HG03521 (cell line): ENCODE data around the gene SDC1.

Experiments used
- ATAC-seq: cut with Tn5 transposase; IDR thresholded peaks from one replicate; pipeline ENCODE4 v1.9.1; 2021; ENCODE audit warnings: mild to moderate bottlenecking, moderate library complexity; ENCODE audit not compliant: unreplicated experiment

Gene SDC1

GRCh38 chr2:20186855-20187187 is 38.1 kb downstream of the SDC1 start:
- ATAC-seq, result no peak

- no peak for ATAC-seq
Measured at GRCh38 chr2:20186078-20186854, 38.7 kb downstream of the SDC1 start.

- no peak for ATAC-seq
Measured at GRCh38 chr2:20185176-20186022, 39.5 kb downstream of the SDC1 start.

GRCh38 chr2:20184067-20184938 is 40.6 kb downstream of the SDC1 start:
- ATAC-seq, result no peak

- ATAC-seq, result no peak
Measured at GRCh38 chr2:20183373-20183772, 41.6 kb downstream of the SDC1 start.

- ATAC-seq, result no peak
Measured at GRCh38 chr2:20182241-20182931, 42.5 kb downstream of the SDC1 start.

GRCh38 chr2:20181761-20182160 is 43.2 kb downstream of the SDC1 start:
- ATAC-seq, result no peak

- no peak for ATAC-seq
Measured at GRCh38 chr2:20180676-20181648, 44.0 kb downstream of the SDC1 start.

- no peak for ATAC-seq
Measured at GRCh38 chr2:20179755-20180594, 45.0 kb downstream of the SDC1 start.

GRCh38 chr2:20179466-20179754 is 45.5 kb downstream of the SDC1 start:
- ATAC-seq, result no peak

- ATAC-seq, result no peak
Measured at GRCh38 chr2:20178666-20179465, 46.1 kb downstream of the SDC1 start.

- ATAC-seq, result no peak
Measured at GRCh38 chr2:20178249-20178607, 46.7 kb downstream of the SDC1 start.

- ATAC-seq, result no peak
Measured at GRCh38 chr2:20177556-20178248, 47.2 kb downstream of the SDC1 start.

GRCh38 chr2:20176760-20177159 is 48.2 kb downstream of the SDC1 start:
- no peak for ATAC-seq

- no peak for ATAC-seq
Measured at GRCh38 chr2:20175931-20176330, 49.0 kb downstream of the SDC1 start.

- ATAC-seq, result no peak
Measured at GRCh38 chr2:20175267-20175666, 49.7 kb downstream of the SDC1 start.

- ATAC-seq, result no peak
Measured at GRCh38 chr2:20174410-20174809, 50.5 kb downstream of the SDC1 start.
